Astrocyte (in vitro differentiated cells and primary cell): ENCODE data around the gene CUEDC2.

Experiments
- EZH2 ChIP-seq: IDR thresholded peaks from 2 replicates; pipeline ENCODE4 v1.6.1; 2012; ENCODE audit warnings: mild to moderate bottlenecking, low read length, inconsistent platforms; ENCODE audit not compliant: insufficient read depth
- TF ChIP-seq, protein P1 (sequence below): IDR thresholded peaks from 2 replicates; pipeline ENCODE4 v1.5.1; 2011; ENCODE audit warnings: low read depth, mild to moderate bottlenecking, inconsistent platforms, low read length, moderate library complexity; ENCODE audit not compliant: insufficient read depth

DNA sequence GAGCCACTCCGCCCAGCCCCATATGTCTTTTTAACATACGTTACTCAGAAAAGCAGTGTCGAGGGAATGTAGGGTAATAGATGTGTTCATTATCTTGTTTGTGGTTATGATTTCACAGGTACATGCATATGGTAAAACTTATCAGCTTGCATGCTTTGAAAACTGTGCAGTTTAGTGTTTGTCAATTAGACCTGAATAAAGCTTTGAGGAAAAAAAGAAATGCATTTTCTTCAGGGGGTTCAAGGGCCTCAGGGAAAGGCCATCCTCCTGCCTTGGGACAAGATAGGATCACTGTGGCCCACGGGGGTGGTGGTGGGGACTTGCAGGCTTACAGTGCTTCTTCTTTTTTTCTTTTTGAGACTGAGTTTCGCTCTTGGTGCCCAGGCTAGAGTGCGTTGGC, 34.9 kb upstream of the CUEDC2 start:
- TF ChIP-seq, protein P1, sequence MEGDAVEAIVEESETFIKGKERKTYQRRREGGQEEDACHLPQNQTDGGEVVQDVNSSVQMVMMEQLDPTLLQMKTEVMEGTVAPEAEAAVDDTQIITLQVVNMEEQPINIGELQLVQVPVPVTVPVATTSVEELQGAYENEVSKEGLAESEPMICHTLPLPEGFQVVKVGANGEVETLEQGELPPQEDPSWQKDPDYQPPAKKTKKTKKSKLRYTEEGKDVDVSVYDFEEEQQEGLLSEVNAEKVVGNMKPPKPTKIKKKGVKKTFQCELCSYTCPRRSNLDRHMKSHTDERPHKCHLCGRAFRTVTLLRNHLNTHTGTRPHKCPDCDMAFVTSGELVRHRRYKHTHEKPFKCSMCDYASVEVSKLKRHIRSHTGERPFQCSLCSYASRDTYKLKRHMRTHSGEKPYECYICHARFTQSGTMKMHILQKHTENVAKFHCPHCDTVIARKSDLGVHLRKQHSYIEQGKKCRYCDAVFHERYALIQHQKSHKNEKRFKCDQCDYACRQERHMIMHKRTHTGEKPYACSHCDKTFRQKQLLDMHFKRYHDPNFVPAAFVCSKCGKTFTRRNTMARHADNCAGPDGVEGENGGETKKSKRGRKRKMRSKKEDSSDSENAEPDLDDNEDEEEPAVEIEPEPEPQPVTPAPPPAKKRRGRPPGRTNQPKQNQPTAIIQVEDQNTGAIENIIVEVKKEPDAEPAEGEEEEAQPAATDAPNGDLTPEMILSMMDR, result no peak
- TF ChIP-seq EZH2, result no peak
